ENCODE measurements around the gene PTMA.

Gene PTMA

DNA sequence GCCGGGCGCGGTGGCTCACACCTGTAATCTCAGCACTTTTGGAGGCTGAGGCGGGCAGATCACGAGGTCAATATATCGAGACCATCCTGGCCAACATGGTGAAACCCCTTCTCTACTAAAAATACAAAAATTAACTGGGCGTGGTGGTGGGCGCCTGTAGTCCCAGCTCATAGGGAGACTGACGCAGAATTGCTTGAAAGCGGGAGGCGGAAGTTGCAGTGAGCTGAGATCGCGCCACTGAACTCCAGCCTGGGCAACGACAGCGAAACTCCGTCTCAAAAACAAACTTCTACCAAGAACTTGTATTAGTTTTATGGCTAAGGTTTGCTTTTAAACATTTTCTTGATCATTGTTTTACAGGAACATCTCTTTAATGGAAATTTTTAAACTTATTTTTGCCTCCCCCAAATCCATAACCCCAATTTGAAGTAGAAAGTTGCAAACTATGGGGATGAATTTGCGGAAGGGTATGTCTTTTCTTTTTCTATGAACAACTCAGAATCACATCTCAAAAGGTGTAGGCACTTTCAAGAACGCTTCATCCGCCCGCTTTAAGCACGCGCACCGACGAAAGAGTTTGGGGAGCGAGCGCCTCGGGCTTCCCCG is 46.8 kb upstream of the PTMA start:
- Histone ChIP-seq H4K20me1 (ENCODE audit: insufficient read depth, low read length) (no peaks in the 10 kb centered on the region), H3K9me3 (replicated peaks; ENCODE audit: insufficient read depth, low read length) (no peaks in the 10 kb centered on the region), H3K4me2 (ENCODE audit: low read depth, low read length) (peak overlapping the region; percentile 92), H3K4me3 (ENCODE audit: low read length) (peak overlapping the region; percentile 50), H3K36me3 (replicated peaks; ENCODE audit: insufficient read depth, low read length) (no peaks in the 10 kb centered on the region), H3K9ac (ENCODE audit: low read length) (peak overlapping the region; percentile 77), H3K79me2 (ENCODE audit: low read length) (no peaks in the 10 kb centered on the region), H3F3A (ENCODE audit: insufficient read depth, low read length) (no peaks in the 10 kb centered on the region), H3K4me1 (ENCODE audit: low read length) (no peaks in the 10 kb centered on the region), H3K27me3 (replicated peaks; ENCODE audit: insufficient read depth, low read length) (no peaks in the 10 kb centered on the region), H3K9me2 (replicated peaks; ENCODE audit: insufficient read depth, low read length) (no peaks in the 10 kb centered on the region), H2AFZ (ENCODE audit: low read length) (peak overlapping the region; percentile 62), H3K27ac (ENCODE audit: low read length) (peak overlapping the region; percentile 56; the same call in 1 of the 2 replicates)
- TF ChIP-seq EZH2phosphoT487 (IDR thresholded peaks at IDR 0.05; ENCODE audit: low read length), result no peak
- DNase-seq, result no peak

DNA sequence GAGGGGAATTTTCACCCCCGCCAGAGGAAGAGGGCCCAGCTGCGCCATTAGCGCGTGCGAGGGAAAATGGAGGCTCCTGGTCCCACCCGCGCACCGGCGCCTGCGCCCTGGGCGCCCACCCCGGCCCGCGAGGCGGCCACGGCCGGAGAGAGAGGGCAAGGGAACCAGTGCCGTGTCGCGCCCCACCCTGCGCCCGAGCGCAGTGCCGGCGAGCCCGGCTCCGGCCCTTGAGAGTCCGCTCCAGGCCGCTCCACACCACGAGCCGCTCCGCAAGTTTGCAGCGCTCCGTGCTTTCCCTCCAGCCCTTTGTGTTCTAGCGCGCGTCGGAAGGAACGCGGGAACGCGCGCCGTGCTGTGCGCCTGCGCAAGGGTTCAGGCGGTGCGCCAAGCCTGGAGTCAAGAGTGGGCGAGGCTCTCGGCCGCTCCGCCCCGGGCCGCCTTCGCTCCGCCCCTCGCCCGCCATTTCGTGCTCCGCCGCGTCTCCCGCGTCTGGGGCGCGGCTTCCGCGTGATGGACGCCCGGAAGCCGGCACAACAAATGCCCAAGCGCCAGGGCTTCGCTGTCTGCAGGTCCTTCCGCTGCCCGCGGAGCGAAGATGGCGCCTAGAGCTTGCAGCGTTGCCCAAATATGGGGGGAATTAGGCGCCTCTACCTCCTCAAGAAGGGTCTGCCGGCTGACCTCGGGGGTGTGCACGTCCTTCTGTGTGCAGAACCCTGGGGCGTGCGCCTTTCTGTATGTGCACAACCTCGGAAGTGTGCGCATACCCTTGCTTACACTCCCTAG is 46.1 kb upstream of the PTMA start:
- Histone ChIP-seq H3K9me3 (replicated peaks; ENCODE audit: insufficient read depth, low read length) (no peaks in the 10 kb centered on the region), H4K20me1 (ENCODE audit: insufficient read depth, low read length) (no peaks in the 10 kb centered on the region), H2AFZ (ENCODE audit: low read length) (peak overlapping the region; percentile 62), H3K4me2 (ENCODE audit: low read depth, low read length) (peak overlapping the region; percentile 92), H3F3A (ENCODE audit: insufficient read depth, low read length) (no peaks in the 10 kb centered on the region), H3K27me3 (replicated peaks; ENCODE audit: insufficient read depth, low read length) (no peaks in the 10 kb centered on the region), H3K36me3 (replicated peaks; ENCODE audit: insufficient read depth, low read length) (no peaks in the 10 kb centered on the region), H3K4me3 (ENCODE audit: low read length) (peak overlapping the region; percentile 50), H3K79me2 (ENCODE audit: low read length) (no peaks in the 10 kb centered on the region), H3K9ac (ENCODE audit: low read length) (peak overlapping the region; percentile 77), H3K4me1 (ENCODE audit: low read length) (no peaks in the 10 kb centered on the region; the same call in 1 of the 2 replicates), H3K27ac (ENCODE audit: low read length) (peak overlapping the region; percentile 56; the same call in 1 of the 2 replicates), H3K9me2 (replicated peaks; ENCODE audit: insufficient read depth, low read length) (no peaks in the 10 kb centered on the region)
- DNase-seq, result peak; percentile 98
- TF ChIP-seq EZH2phosphoT487 (IDR thresholded peaks at IDR 0.05; ENCODE audit: low read length), result no peak
- TF ChIP-seq EZH2 (optimal IDR thresholded peaks at IDR 0.05; ENCODE audit: low read depth, low read length), result no peak
- no peak for TF ChIP-seq CTCF (IDR thresholded peaks at IDR 0.05; ENCODE audit: low read length)

DNA sequence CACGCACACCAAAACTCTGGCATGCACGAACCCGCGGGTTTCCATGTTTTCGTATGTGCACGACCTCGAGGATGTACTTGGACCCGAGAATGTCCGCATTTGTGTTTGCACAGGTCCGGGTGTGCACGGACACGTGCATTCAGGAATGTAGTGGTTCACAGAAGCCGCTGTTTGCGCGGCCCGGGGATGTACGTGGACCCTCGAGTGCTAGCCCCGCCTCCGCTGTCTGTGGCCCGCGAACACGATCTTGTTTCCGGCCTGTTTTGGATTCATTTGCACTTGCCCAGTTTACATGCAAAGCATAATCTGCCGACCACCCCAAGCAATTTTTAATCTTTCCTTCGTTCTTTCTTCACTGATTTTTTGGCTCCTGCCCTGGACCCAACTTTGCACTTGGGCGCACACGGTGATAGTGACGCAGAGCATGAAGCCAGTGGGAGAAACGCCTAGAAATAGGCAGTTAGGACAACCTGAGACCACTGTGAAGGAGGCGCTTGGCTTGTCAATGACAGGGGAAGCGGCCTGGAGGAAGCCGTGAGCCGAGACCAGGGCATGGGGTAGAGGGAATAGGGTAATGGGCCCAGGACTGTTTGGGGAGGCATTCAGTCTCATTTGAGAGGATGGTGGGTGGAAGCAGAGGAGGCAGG is 45.4 kb upstream of the PTMA start:
- no peaks in the 10 kb centered on the region for H3K36me3 ChIP-seq (replicated peaks; ENCODE audit: insufficient read depth, low read length)
- H3K4me2 ChIP-seq (ENCODE audit: low read depth, low read length), result peak overlapping the region; percentile 42; the same call in 1 of the 2 replicates
- H4K20me1 ChIP-seq (ENCODE audit: insufficient read depth, low read length), result no peaks in the 10 kb centered on the region
- H3K9me3 ChIP-seq (replicated peaks; ENCODE audit: insufficient read depth, low read length), result no peaks in the 10 kb centered on the region
- TF ChIP-seq EZH2phosphoT487 (IDR thresholded peaks at IDR 0.05; ENCODE audit: low read length) (no peak), CTCF (IDR thresholded peaks at IDR 0.05; ENCODE audit: low read length) (no peak), EZH2 (optimal IDR thresholded peaks at IDR 0.05; ENCODE audit: low read depth, low read length) (no peak)
- H3K9ac ChIP-seq (ENCODE audit: low read length), result no peak overlapping the region; the same call in 1 of the 2 replicates
- peak overlapping the region; percentile 40; the same call in 1 of the 2 replicates for H2AFZ ChIP-seq (ENCODE audit: low read length)
- H3K9me2 ChIP-seq (replicated peaks; ENCODE audit: insufficient read depth, low read length), result no peaks in the 10 kb centered on the region
- no peak overlapping the region; the same call in 1 of the 2 replicates for H3K27ac ChIP-seq (ENCODE audit: low read length)
- H3F3A ChIP-seq (ENCODE audit: insufficient read depth, low read length), result no peaks in the 10 kb centered on the region
- no peaks in the 10 kb centered on the region for H3K27me3 ChIP-seq (replicated peaks; ENCODE audit: insufficient read depth, low read length)
- no peaks in the 10 kb centered on the region for H3K79me2 ChIP-seq (ENCODE audit: low read length)
- H3K4me3 ChIP-seq (ENCODE audit: low read length), result peak overlapping the region; percentile 46
- no peak for DNase-seq
- no peaks in the 10 kb centered on the region; the same call in 1 of the 2 replicates for H3K4me1 ChIP-seq (ENCODE audit: low read length)

Measured in MM.1S (cell line).